Endothelial cell of umbilical vein (primary cell): ENCODE results near the gene WRAP53. TPM values are rescaled to one million over a fixed set of nuclear protein-coding genes. Genes with fewer than 3 reads are reported as not detected.

Source experiments
- BruUV-seq: library from RNA; stranded (reverse); fragments of 400-500 nt; replicated peaks from 2 replicates; lab custom pipeline; 2021; lab: Mats Ljungman, UMichigan
- CTCF ChIA-PET: fragments of 300-600, 350-600 bp; sonication (Branson Sonifier 250); formaldehyde crosslinking; loops from one replicate; lab custom pipeline; 2021; ENCODE audit warnings: antibody characterized with exemption, inconsistent platforms; lab: Charles Lee
- POLR2A ChIA-PET: fragments of 300-600, 350-600 bp; sonication (Branson Sonifier 250); formaldehyde crosslinking; loops from one replicate; lab custom pipeline; 2021; ENCODE audit warnings: antibody characterized with exemption, inconsistent platforms; lab: Charles Lee
- DNase-seq: peaks from one replicate; pipeline ENCODE4 v3.0.0-alpha.2; 2011; ENCODE audit warnings: low read depth, low spot score
- FAIRE-seq: peaks from 2 replicates; lab custom pipeline; 2011; peaks lifted over from hg19 to GRCh38; lab: Jason Lieb, UNC
- H2AFZ ChIP-seq: 2 replicates; pipeline ENCODE4 v1.6.0; 2012; ENCODE audit warnings: low read depth, low read length, control low read depth, inconsistent platforms
- H3K27ac ChIP-seq: 2 replicates; pipeline ENCODE4 v1.5.1; 2011; ENCODE audit warnings: low read depth, mild to moderate bottlenecking, control low read depth, low read length, moderate library complexity; ENCODE audit not compliant: insufficient read depth
- H3K27me3 ChIP-seq, 2 experiments: 2 replicates each; pipeline versions ENCODE4 v1.6.0 to v1.6.1; 2011; ENCODE audit warnings: low read length in 2 of 2, mixed read lengths in 1 of 2; ENCODE audit not compliant: control insufficient read depth in 2 of 2, insufficient read depth in 2 of 2
- H3K36me3 ChIP-seq, 2 experiments: 2 replicates in 1 of 2; 3 replicates in 1 of 2; pipeline ENCODE4 v1.5.1; 2011; ENCODE audit warnings: low read length in 2 of 2, mild to moderate bottlenecking in 1 of 2, moderate library complexity in 1 of 2; ENCODE audit not compliant: control insufficient read depth in 2 of 2, insufficient read depth in 2 of 2; ENCODE audit errors: extremely low read depth in 1 of 2
- H3K4me1 ChIP-seq: 3 replicates; pipeline ENCODE4 v1.5.1; 2011; ENCODE audit warnings: mild to moderate bottlenecking, low read length; ENCODE audit not compliant: control insufficient read depth, insufficient read depth; ENCODE audit errors: extremely low read depth
- H3K4me2 ChIP-seq: 2 replicates; pipeline ENCODE4 v1.6.1; 2011; ENCODE audit warnings: low read length, control low read depth, mixed read lengths; ENCODE audit not compliant: insufficient read depth
- H3K4me3 ChIP-seq, 3 experiments: fragments of 200-600 bp in 1 of 3; sonication (generic), shearing (Covaris generic) in 1 of 3; replicated peaks in 1 of 3; 2 replicates each; pipeline ENCODE4 v1.5.1; 2011 to 2016; ENCODE audit warnings: control low read depth in 3 of 3, low read length in 3 of 3, mild to moderate bottlenecking in 2 of 3, inconsistent platforms in 1 of 3, low read depth in 1 of 3, moderate library complexity in 1 of 3; ENCODE audit not compliant: insufficient read depth in 1 of 3
- H3K79me2 ChIP-seq: 2 replicates; pipeline ENCODE4 v1.6.0; 2012; ENCODE audit warnings: low read length, inconsistent platforms; ENCODE audit not compliant: control insufficient read depth, insufficient read depth
- H3K9ac ChIP-seq: replicated peaks from 2 replicates; pipeline ENCODE3; 2011; ENCODE audit warnings: low read length, control low read depth; ENCODE audit not compliant: insufficient read depth; ENCODE audit errors: extremely low read depth
- H3K9me1 ChIP-seq: replicated peaks from 3 replicates; pipeline ENCODE4 v1.6.0; 2011; ENCODE audit warnings: mild to moderate bottlenecking, low read length; ENCODE audit not compliant: control insufficient read depth, insufficient read depth; ENCODE audit errors: extremely low read depth
- H3K9me3 ChIP-seq: replicated peaks from 2 replicates; pipeline ENCODE4 v1.5.1; 2012; ENCODE audit warnings: low read length, inconsistent platforms; ENCODE audit not compliant: control insufficient read depth, insufficient read depth
- H4K20me1 ChIP-seq: replicated peaks from 2 replicates; pipeline ENCODE3; 2011; ENCODE audit warnings: mild to moderate bottlenecking, low read length; ENCODE audit not compliant: control insufficient read depth, insufficient read depth; ENCODE audit errors: extremely low read depth
- EZH2 ChIP-seq: IDR thresholded peaks from 2 replicates; pipeline ENCODE4 v1.6.1; 2012; ENCODE audit warnings: borderline replicate concordance, low read depth, mild to moderate bottlenecking, moderate library complexity, low read length, inconsistent platforms; ENCODE audit not compliant: severe bottlenecking
- FOS ChIP-seq: IDR thresholded peaks from 2 replicates; pipeline ENCODE4 v1.6.1; 2011; ENCODE audit warnings: mild to moderate bottlenecking, low read length, moderate library complexity, borderline replicate concordance; ENCODE audit not compliant: insufficient read depth
- GATA2 ChIP-seq: IDR thresholded peaks from 2 replicates; pipeline ENCODE4 v1.7.0; 2011; ENCODE audit warnings: low read depth, mild to moderate bottlenecking, moderate library complexity, mixed read lengths, low read length; ENCODE audit not compliant: insufficient read length, insufficient read depth
- JUN ChIP-seq: IDR thresholded peaks from 2 replicates; pipeline ENCODE4 v1.6.1; 2011; ENCODE audit warnings: borderline replicate concordance, low read depth; ENCODE audit not compliant: insufficient read length, insufficient read depth
- MYC ChIP-seq: IDR thresholded peaks from one replicate; pipeline ENCODE4 v1.6.1; 2011; ENCODE audit warnings: mild to moderate bottlenecking, low read depth, low read length
- POLR2A ChIP-seq: IDR thresholded peaks from 2 replicates; pipeline ENCODE4 v1.6.1; 2012; ENCODE audit warnings: low read depth, mild to moderate bottlenecking, control low read depth, low read length
- POLR2AphosphoS5 ChIP-seq: IDR thresholded peaks from 2 replicates; pipeline ENCODE4 v1.6.1; 2012; ENCODE audit warnings: low read depth, mild to moderate bottlenecking, control low read depth, low read length, moderate library complexity; ENCODE audit not compliant: insufficient read depth
- dilution Hi-C: fragments of 300-500 bp; cut with MboI; formaldehyde crosslinking; loops from one replicate; pipeline ENCODE4 v1.15.0; 2019; ENCODE audit warnings: low sequenced_read_pairs; ENCODE audit not compliant: extremely low pct_ligation_motif_present
- intact Hi-C: fragments of 100-400 bp; cut with micrococcal nuclease; formaldehyde crosslinking; loops from one replicate; pipeline ENCODE4 v1.10.0; 2022
- polyA plus RNA-seq, 4 experiments: library from polyadenylated mRNA; depleted of rRNA in 3 of 4; stranded (reverse) in 3 of 4; unstranded in 1 of 4; fragments of >200 nt; gene quantifications; 2 replicates each; pipeline versions ENCODE4 v1.2.1 to v1.2.3, GENCODE V29; 2011 to 2012; ENCODE audit warnings: missing spikeins in 1 of 4
- total RNA-seq: library from RNA; stranded (reverse); gene quantifications from 2 replicates; pipeline ENCODE4 v1.2.3, GENCODE V29; 2021
- TF ChIP-seq, protein P1 (sequence below): IDR thresholded peaks from 2 replicates; pipeline ENCODE4 v1.6.1; 2011; ENCODE audit not compliant: insufficient read depth, insufficient read length
- TF ChIP-seq, protein P2 (sequence below), 2 donors: IDR thresholded peaks; 1 replicate in 1 of 2; 2 replicates in 1 of 2; pipeline ENCODE4 v1.5.1; 2011; ENCODE audit warnings: low read length in 2 of 2, mild to moderate bottlenecking in 2 of 2, moderate library complexity in 2 of 2, control low read depth in 1 of 2, inconsistent platforms in 1 of 2, low read depth in 1 of 2; ENCODE audit not compliant: insufficient read depth in 1 of 2; ENCODE audit errors: extremely low read depth in 1 of 2

WRAP53 gene
- total and polyA plus RNA-seq, 2 donors (not counting 3 experiments of a cell fraction or from before 2014, with no cell fraction given) = 17.9 to 28.0 TPM

DNA sequence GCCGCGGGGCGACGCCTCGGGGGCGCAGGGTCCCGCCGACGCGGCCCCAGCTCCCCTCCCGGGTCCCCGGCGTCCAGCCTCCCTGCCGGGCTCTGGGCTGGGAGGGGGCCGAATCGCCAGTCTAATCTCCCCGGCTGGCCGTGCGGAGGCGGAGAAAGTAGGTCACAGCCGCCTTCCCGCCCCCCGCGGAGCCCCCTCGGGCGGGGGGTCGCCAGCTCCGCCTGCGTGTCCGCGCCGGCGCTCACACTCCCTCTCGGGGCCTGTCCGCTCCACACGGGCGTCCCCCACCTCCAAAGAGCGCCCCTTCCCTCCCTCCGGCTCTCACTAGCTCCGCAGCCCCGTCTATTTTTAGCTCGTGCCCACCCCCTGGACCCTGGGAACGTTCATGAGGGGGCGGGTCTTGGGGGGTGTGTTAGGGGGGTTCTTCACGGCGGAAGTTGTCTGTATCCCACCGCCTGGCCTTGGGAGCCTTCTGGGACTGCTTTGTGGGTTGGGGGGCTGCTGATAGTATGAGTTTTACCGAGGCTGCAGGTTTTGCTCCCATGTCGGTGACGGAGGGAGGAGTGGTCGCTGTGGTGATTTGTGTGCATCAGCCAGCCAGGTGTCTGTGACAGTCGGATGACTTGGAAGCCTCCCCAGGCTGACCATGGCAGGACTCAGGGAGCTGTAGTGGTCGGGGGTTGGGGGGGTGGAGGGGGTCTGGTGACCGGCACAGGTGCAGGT lies 36.5 kb upstream of the WRAP53 start:
- no peak overlapping the region for H2AFZ ChIP-seq

DNA sequence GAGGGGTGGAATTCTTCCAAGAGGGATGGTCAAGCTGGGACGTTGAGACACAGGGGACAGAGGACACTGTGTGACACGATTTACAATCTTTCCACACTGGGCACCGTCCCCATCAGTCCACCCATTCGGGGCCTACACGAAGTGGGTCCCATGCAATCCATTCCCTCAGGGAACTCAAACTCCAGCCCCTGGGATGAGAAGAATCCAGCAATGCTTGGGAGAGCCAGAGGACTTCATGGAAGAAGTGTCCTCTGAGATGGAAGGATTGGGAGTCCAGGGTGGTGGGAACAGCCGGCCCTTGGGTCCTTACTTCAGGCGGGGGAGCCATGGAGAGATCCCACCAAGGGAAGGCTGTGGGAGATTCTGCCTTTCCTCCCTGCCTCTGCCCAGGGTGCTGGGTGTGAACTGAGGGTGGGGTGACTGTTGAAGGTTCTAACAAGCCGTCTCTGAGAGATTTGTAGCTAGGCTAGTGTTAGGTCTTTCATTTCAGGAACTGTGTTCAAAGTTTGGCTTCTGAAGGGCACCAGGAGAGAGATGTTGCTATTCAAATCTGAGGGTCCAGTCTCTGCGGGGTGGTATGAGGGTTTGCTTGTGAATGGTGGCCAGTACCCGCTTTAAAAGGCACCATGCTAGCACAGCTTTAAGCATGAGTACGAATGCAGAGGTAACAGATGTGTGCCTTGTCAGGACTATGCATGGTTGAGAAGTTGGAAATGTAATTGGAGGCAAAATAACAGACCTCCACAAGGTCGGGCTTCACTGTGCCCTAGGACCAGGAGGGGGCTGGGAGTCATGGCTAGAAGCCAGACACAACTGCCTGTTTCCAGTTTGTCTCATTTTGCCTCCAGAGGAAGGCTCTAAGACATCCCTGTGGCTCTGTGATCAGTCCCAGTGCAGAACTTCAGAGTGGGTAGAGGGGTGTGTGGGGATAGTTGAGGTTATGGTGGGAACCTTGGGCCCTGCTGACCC lies 35.6 kb upstream of the WRAP53 start:
- H3K9ac ChIP-seq = no peak overlapping the region
- H3K27me3 ChIP-seq = peaks cover 31 to 45% of the 10 kb centered on the region in 2 experiments

More for the DNA sequence above, 36.5 kb upstream of the WRAP53 start:
- no peak overlapping the region for H3K27ac ChIP-seq
- no peaks in the 10 kb centered on the region for H3K4me1 ChIP-seq
- FAIRE-seq (no peak), DNase-seq (no peak)
- ChIA-PET POLR2A (interaction anchor here (1.3 kb wide), 1 partner anchor 36 kb away, joined by 5 read pairs; the partner anchor contains the start of genes TP53 and WRAP53), CTCF (interaction anchor here (1.3 to 1.9 kb wide), 3 partner anchors 10 to 21 kb away, joined by 4 to 6 read pairs (median 6); partner anchors contain the start of gene SHBG)
- H4K20me1 ChIP-seq = no peaks in the 10 kb centered on the region
- no peaks in the 10 kb centered on the region for H3K9me3 ChIP-seq
- H3K36me3 ChIP-seq = no peaks in the 10 kb centered on the region
- dilution Hi-C loops (no loop called here), intact Hi-C loops (no loop called here)
- H3K9ac ChIP-seq = no peak overlapping the region
- no peak overlapping the region for H3K4me2 ChIP-seq
- no TSS peak for BruUV-seq
- H3K4me3 ChIP-seq = no peak overlapping the region
- H3K79me2 ChIP-seq = no peaks in the 10 kb centered on the region
- H3K27me3 ChIP-seq = peaks cover 31 to 45% of the 10 kb centered on the region in 2 experiments
- H3K9me1 ChIP-seq = no peaks in the 10 kb centered on the region
- TF ChIP-seq EZH2 = peak; percentile 95
- no peak for TF ChIP-seq POLR2AphosphoS5
- TF ChIP-seq GATA2 = no peak
- TF ChIP-seq POLR2A = no peak
- TF ChIP-seq MYC = no peak

More for the DNA sequence above, 35.6 kb upstream of the WRAP53 start:
- TF ChIP-seq, protein P1, sequence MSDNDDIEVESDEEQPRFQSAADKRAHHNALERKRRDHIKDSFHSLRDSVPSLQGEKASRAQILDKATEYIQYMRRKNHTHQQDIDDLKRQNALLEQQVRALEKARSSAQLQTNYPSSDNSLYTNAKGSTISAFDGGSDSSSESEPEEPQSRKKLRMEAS = no peak
- TF ChIP-seq JUN (no peak), POLR2AphosphoS5 (no peak), EZH2 (no peak), FOS (no peak), MYC (no peak), POLR2A (no peak), GATA2 (no peak)
- TF ChIP-seq, protein P2, sequence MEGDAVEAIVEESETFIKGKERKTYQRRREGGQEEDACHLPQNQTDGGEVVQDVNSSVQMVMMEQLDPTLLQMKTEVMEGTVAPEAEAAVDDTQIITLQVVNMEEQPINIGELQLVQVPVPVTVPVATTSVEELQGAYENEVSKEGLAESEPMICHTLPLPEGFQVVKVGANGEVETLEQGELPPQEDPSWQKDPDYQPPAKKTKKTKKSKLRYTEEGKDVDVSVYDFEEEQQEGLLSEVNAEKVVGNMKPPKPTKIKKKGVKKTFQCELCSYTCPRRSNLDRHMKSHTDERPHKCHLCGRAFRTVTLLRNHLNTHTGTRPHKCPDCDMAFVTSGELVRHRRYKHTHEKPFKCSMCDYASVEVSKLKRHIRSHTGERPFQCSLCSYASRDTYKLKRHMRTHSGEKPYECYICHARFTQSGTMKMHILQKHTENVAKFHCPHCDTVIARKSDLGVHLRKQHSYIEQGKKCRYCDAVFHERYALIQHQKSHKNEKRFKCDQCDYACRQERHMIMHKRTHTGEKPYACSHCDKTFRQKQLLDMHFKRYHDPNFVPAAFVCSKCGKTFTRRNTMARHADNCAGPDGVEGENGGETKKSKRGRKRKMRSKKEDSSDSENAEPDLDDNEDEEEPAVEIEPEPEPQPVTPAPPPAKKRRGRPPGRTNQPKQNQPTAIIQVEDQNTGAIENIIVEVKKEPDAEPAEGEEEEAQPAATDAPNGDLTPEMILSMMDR (IDR thresholded peaks at IDR 0.05; ENCODE audit: extremely low read depth in 1 of 2, insufficient read depth in 1 of 2, low read depth in 1 of 2, low read length in 2 of 2) = no peak
- POLR2A ChIA-PET = no interaction called here
- no peak overlapping the region for H3K27ac ChIP-seq
- H3K4me1 ChIP-seq = no peaks in the 10 kb centered on the region
- dilution Hi-C loops (no loop called here), intact Hi-C loops (no loop called here)
- no peak overlapping the region for H3K4me2 ChIP-seq
- no peaks in the 10 kb centered on the region for H3K9me1 ChIP-seq
- no peak overlapping the region for H3K4me3 ChIP-seq
- FAIRE-seq = no peak
- H3K36me3 ChIP-seq = no peaks in the 10 kb centered on the region
- BruUV-seq = no TSS peak
- no peaks in the 10 kb centered on the region for H4K20me1 ChIP-seq
- H3K9me3 ChIP-seq = no peaks in the 10 kb centered on the region
- no peak for DNase-seq
- CTCF ChIA-PET = interaction anchor here (1.3 to 1.9 kb wide), 2 partner anchors 11 to 26 kb away, joined by 3 to 6 read pairs; no protein-coding TSS in a partner anchor
- no peaks in the 10 kb centered on the region for H3K79me2 ChIP-seq
- H2AFZ ChIP-seq = no peak overlapping the region
